Activated T-cell treated with anti-CD3 and anti-CD28 coated beads, Interleukin-2, amount 50 U/mL, for 24 hours (primary cell): ENCODE data around the gene ANKRD24.
"Not testable (repeated sequence)": the region's sequence is repeated elsewhere in the genome, so short reads cannot be mapped to it uniquely, and the experiment has no call there.

Experiments used
- DNase-seq: peaks from one replicate; pipeline ENCODE4 v3.0.0-alpha.2; 2020
- H3K27ac Mint-ChIP-seq: 2 replicates; pipeline ENCODE4 v1.8.0; 2020; ENCODE audit warnings: mild to moderate bottlenecking, mixed read lengths
- H3K27me3 Mint-ChIP-seq: 2 replicates; pipeline ENCODE4 v1.8.0; 2020; ENCODE audit warnings: mixed read lengths
- H3K36me3 Mint-ChIP-seq: 2 replicates; pipeline ENCODE4 v1.8.0; 2020; ENCODE audit warnings: low read depth, mixed read lengths
- H3K4me1 Mint-ChIP-seq: 2 replicates; pipeline ENCODE4 v1.8.0; 2020; ENCODE audit warnings: low read depth, mixed read lengths
- H3K4me3 Mint-ChIP-seq: 2 replicates; pipeline ENCODE4 v1.8.0; 2020; ENCODE audit warnings: mild to moderate bottlenecking, moderate library complexity, mixed read lengths
- H3K9me3 Mint-ChIP-seq: 2 replicates; pipeline ENCODE4 v1.8.0; 2020; ENCODE audit warnings: mixed read lengths

ANKRD24 gene

GRCh38 chr19:4184718-4185352 is 2.3 kb downstream of the ANKRD24 start:
- peaks cover 17% of the 10 kb centered on the region for H3K36me3 Mint-ChIP-seq
- no peaks in the 10 kb centered on the region for H3K27me3 Mint-ChIP-seq
- peaks cover 31% of the 10 kb centered on the region for H3K4me1 Mint-ChIP-seq
- no peak overlapping the region for H3K27ac Mint-ChIP-seq
- DNase-seq: no peak
- H3K9me3 Mint-ChIP-seq: no peaks in the 10 kb centered on the region
- H3K4me3 Mint-ChIP-seq: no peak overlapping the region

GRCh38 chr19:4185413-4186086 is 3.1 kb downstream of the ANKRD24 start:
- no peaks in the 10 kb centered on the region for H3K27me3 Mint-ChIP-seq
- no peaks in the 10 kb centered on the region for H3K9me3 Mint-ChIP-seq

DNA sequence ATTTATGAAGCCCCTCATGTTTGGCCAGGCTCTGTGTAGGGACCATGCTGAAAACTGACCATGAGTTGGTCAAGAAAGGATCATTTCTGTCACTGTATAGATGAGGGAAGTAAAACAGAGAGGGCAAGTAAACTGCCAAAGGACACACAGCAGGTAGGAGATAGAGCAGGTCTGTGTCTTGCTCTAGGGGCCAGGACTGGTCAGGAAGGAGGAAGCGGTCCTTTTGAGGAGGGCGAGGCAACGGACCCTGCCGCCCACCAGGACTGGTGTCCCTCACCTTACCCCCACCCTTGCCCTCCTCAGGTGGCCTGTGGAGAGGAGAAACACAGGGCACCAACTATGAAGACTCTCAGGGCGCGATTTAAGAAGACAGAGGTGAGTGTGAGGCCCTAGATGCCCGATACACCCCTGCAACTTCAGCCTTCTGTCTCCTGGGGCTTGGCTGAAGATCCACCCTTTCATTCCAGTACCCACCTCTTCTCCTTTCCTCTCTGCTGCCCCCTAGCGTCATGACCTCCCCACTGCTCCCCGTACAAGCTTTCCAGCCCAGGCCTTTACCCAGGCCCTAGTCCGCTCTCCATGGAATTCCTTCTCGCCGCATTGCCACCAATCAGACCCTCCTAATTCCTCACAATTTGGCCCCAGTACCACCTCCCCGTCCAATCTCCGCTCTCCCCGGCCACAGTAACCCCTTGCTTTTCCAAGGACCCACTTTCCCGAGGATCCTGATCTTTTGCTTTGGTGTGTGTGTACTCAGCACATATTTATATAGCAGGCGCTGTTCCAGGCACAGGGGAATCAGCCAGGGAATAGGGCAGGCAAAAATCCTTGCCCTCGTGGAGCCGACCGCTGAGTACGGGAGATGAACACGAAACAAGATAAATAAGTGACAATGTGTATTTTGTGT is 3.9 kb downstream of the ANKRD24 start:
- Mint-ChIP-seq H3K36me3 (peaks cover 8% of the 10 kb centered on the region), H3K27me3 (no peaks in the 10 kb centered on the region), H3K9me3 (no peaks in the 10 kb centered on the region), H3K4me3 (no peak overlapping the region), H3K4me1 (peaks cover 18% of the 10 kb centered on the region), H3K27ac (no peak overlapping the region)
- peak; percentile 84 for DNase-seq

More at GRCh38 chr19:4185413-4186086, 3.1 kb downstream of the ANKRD24 start:
- Mint-ChIP-seq H3K36me3 (peaks cover 12% of the 10 kb centered on the region), H3K4me1 (peaks cover 26% of the 10 kb centered on the region), H3K27ac (no peak overlapping the region), H3K4me3 (no peak overlapping the region)
- DNase-seq: no peak

GRCh38 chr19:4187313-4188122 is 5.0 kb downstream of the ANKRD24 start:
- Mint-ChIP-seq H3K27me3 (no peaks in the 10 kb centered on the region), H3K4me3 (no peak overlapping the region), H3K27ac (no peak overlapping the region), H3K9me3 (no peaks in the 10 kb centered on the region), H3K36me3 (peaks cover 2% of the 10 kb centered on the region), H3K4me1 (peaks cover 13% of the 10 kb centered on the region)
- no peak for DNase-seq

- Mint-ChIP-seq H3K27ac (no peak overlapping the region), H3K4me1 (peaks cover 3% of the 10 kb centered on the region), H3K27me3 (peaks cover 14% of the 10 kb centered on the region), H3K4me3 (no peak overlapping the region), H3K36me3 (no peaks in the 10 kb centered on the region), H3K9me3 (no peaks in the 10 kb centered on the region)
- DNase-seq: no peak
These were observed 7.2 kb downstream of the ANKRD24 start for GRCh38 chr19:4189641-4190040.

GRCh38 chr19:4192537-4192936 is 10.0 kb downstream of the ANKRD24 start:
- peaks cover 43% of the 10 kb centered on the region for H3K27me3 Mint-ChIP-seq
- DNase-seq, H3K36me3 Mint-ChIP-seq, H3K4me1 Mint-ChIP-seq, H3K4me3 Mint-ChIP-seq, H3K9me3 Mint-ChIP-seq, H3K27ac Mint-ChIP-seq: not testable (repeated sequence)

DNA sequence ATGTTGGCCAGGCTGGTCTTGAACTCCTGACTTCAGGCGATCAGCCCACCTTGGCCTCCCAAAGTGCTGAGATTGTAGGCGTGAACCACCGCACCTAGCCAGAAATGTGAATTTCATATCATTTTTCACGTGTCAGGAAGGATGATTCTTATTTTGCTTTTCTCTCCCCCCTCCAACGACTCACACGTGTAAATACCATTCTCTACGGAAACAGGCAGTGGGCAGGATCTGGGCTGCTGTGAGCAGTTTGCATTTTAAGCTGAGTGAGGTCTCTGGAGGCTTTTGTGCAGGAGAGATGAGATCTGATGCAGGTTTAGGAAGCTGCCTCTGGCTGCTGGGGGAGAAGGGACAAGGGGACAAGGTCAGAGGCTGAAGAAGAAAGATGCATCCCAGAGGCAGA is 11.9 kb downstream of the ANKRD24 start:
- Mint-ChIP-seq H3K4me1 (peaks cover 11% of the 10 kb centered on the region), H3K27ac (no peak overlapping the region), H3K27me3 (peaks cover 56% of the 10 kb centered on the region), H3K36me3 (no peaks in the 10 kb centered on the region), H3K9me3 (peaks cover 10% of the 10 kb centered on the region), H3K4me3 (no peak overlapping the region)
- DNase-seq: no peak

- DNase-seq: no peak
- Mint-ChIP-seq H3K4me3 (no peak overlapping the region), H3K36me3 (no peaks in the 10 kb centered on the region), H3K9me3 (peaks cover 10% of the 10 kb centered on the region), H3K4me1 (peaks cover 11% of the 10 kb centered on the region), H3K27ac (no peak overlapping the region), H3K27me3 (peaks cover 64% of the 10 kb centered on the region)
These were observed 13.5 kb downstream of the ANKRD24 start for GRCh38 chr19:4196009-4196408.

- Mint-ChIP-seq H3K36me3 (no peaks in the 10 kb centered on the region), H3K9me3 (peaks cover 10% of the 10 kb centered on the region), H3K27me3 (peaks cover 67% of the 10 kb centered on the region), H3K4me3 (no peak overlapping the region), H3K4me1 (peaks cover 11% of the 10 kb centered on the region), H3K27ac (no peak overlapping the region)
- DNase-seq: no peak
These were observed 14.2 kb downstream of the ANKRD24 start for GRCh38 chr19:4196587-4197148.

GRCh38 chr19:4197228-4197624 is 14.7 kb downstream of the ANKRD24 start:
- Mint-ChIP-seq H3K9me3 (peaks cover 10% of the 10 kb centered on the region), H3K4me1 (peaks cover 11% of the 10 kb centered on the region), H3K27me3 (peaks cover 67% of the 10 kb centered on the region), H3K36me3 (no peaks in the 10 kb centered on the region), H3K27ac (no peak overlapping the region), H3K4me3 (no peak overlapping the region)
- DNase-seq: no peak

- no peak overlapping the region for H3K4me3 Mint-ChIP-seq
- no peaks in the 10 kb centered on the region for H3K36me3 Mint-ChIP-seq
- no peak overlapping the region for H3K27ac Mint-ChIP-seq
- peaks cover 11% of the 10 kb centered on the region for H3K4me1 Mint-ChIP-seq
- no peak for DNase-seq
- peaks cover 10% of the 10 kb centered on the region for H3K9me3 Mint-ChIP-seq
- peaks cover 67% of the 10 kb centered on the region for H3K27me3 Mint-ChIP-seq
These were observed 15.4 kb downstream of the ANKRD24 start for GRCh38 chr19:4197625-4198466.

DNA sequence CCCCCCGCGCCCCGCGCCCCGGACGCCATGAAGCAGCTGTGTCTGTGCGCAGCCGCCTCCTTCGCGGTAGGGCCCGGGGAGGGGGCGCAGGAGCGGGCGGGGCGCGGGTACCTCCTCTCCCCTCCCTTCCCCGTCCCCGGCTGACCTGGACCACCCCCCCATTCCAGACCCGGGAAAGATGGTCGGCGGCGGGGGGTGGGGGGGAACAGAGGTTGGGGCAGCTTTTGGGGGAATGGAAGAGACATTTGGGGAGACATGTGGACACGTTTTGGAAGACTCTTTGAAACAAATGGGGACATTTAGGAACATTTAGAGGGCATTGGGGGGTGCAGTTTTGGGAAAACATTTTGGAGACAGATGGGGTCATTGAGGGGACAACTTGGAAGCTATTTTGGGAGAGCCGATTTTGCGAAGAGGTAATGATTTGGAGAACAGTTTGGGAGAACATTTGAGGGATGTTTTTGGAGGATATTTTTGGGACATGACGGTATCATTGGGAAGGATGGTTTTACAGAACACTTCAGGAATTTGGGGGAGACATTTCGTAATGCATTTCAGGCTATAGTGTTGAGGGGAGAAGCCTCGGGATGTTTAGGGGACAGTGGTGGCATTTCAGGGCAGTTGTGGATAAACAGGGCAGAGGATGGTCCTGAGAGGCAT is 16.1 kb downstream of the ANKRD24 start:
- Mint-ChIP-seq H3K4me1 (peaks cover 11% of the 10 kb centered on the region), H3K4me3 (no peak overlapping the region), H3K9me3 (peaks cover 10% of the 10 kb centered on the region), H3K27me3 (peaks cover 62% of the 10 kb centered on the region), H3K27ac (no peak overlapping the region), H3K36me3 (no peaks in the 10 kb centered on the region)
- no peak for DNase-seq
